Osteocyte (in vitro differentiated cells): Measurements from ENCODE around the gene HIVEP2. TPM values are rescaled to one million over a fixed set of nuclear protein-coding genes. Genes with fewer than 3 reads are reported as not detected.

Experiments
- DNase-seq: peaks from one replicate; pipeline ENCODE4 v3.0.0; 2021; ENCODE audit warnings: mixed read lengths; ENCODE audit not compliant: unreplicated experiment; ENCODE audit errors: extremely low spot score
- H3K27ac Mint-ChIP-seq: one replicate; pipeline ENCODE4 v1.8.0; 2021; ENCODE audit warnings: mild to moderate bottlenecking, mixed read lengths; ENCODE audit not compliant: unreplicated experiment
- H3K27me3 Mint-ChIP-seq: one replicate; pipeline ENCODE4 v1.8.0; 2021; ENCODE audit warnings: mixed read lengths; ENCODE audit not compliant: unreplicated experiment
- H3K36me3 Mint-ChIP-seq: one replicate; pipeline ENCODE4 v1.8.0; 2021; ENCODE audit warnings: mixed read lengths; ENCODE audit not compliant: unreplicated experiment
- H3K4me1 Mint-ChIP-seq: one replicate; pipeline ENCODE4 v1.8.0; 2021; ENCODE audit warnings: mixed read lengths; ENCODE audit not compliant: unreplicated experiment
- H3K4me3 Mint-ChIP-seq: one replicate; pipeline ENCODE4 v1.8.0; 2021; ENCODE audit warnings: mild to moderate bottlenecking, moderate library complexity, mixed read lengths; ENCODE audit not compliant: unreplicated experiment
- H3K9me3 Mint-ChIP-seq: one replicate; pipeline ENCODE4 v1.8.0; 2021; ENCODE audit warnings: mixed read lengths; ENCODE audit not compliant: unreplicated experiment
- CTCF ChIP-seq: fragments of 200-600 bp; sonication (generic); IDR thresholded peaks from 2 replicates; pipeline ENCODE4 v1.5.0; 2021; ENCODE audit warnings: antibody characterized with exemption, mild to moderate bottlenecking, moderate library complexity
- total RNA-seq: library from RNA; stranded (reverse); gene quantifications from 2 replicates; pipeline ENCODE4 v1.2.1, GENCODE V29; 2021

HIVEP2 gene
- total RNA-seq, 1 donor from 2014 or later: 39.2 TPM

DNA sequence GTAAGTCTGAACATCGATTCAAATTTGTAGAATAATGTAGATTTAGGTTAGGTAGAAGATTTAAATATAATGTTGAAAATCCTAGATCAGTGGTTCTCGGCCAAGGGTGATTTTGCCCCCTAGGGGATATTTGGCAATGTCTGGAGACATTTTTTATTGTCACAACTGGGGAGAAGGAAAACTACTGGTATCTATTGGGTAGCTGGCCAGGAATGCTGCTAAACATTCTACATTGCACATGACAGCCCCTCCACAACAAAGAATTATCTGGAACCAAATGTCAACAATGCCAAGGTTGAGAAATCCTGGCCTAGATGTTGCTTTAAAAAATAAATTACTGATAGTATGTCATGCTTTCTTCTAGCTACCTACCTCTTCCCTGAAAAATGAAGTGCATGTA is 76.1 kb downstream of the HIVEP2 start:
- Mint-ChIP-seq H3K27me3 (no peaks in the 10 kb centered on the region), H3K27ac (no peak overlapping the region), H3K4me1 (peaks cover 34% of the 10 kb centered on the region), H3K36me3 (peaks cover 3% of the 10 kb centered on the region), H3K9me3 (no peaks in the 10 kb centered on the region), H3K4me3 (no peak overlapping the region)
- TF ChIP-seq CTCF: no peak
- DNase-seq: no peak

- Mint-ChIP-seq H3K9me3 (no peaks in the 10 kb centered on the region), H3K27ac (no peak overlapping the region), H3K4me1 (peaks cover 31% of the 10 kb centered on the region), H3K27me3 (no peaks in the 10 kb centered on the region), H3K36me3 (no peaks in the 10 kb centered on the region), H3K4me3 (no peak overlapping the region)
- TF ChIP-seq CTCF: no peak
- DNase-seq: no peak
Measured at GRCh38 chr6:142867988-142868812, 76.8 kb downstream of the HIVEP2 start.

- no peak for DNase-seq
- no peaks in the 10 kb centered on the region for H3K9me3 Mint-ChIP-seq
- H3K27ac Mint-ChIP-seq: no peak overlapping the region
- no peak for TF ChIP-seq CTCF
- no peaks in the 10 kb centered on the region for H3K36me3 Mint-ChIP-seq
- H3K27me3 Mint-ChIP-seq: no peaks in the 10 kb centered on the region
- H3K4me1 Mint-ChIP-seq: peaks cover 28% of the 10 kb centered on the region
- H3K4me3 Mint-ChIP-seq: no peak overlapping the region
Measured at GRCh38 chr6:142867355-142867801, 77.6 kb downstream of the HIVEP2 start.

DNA sequence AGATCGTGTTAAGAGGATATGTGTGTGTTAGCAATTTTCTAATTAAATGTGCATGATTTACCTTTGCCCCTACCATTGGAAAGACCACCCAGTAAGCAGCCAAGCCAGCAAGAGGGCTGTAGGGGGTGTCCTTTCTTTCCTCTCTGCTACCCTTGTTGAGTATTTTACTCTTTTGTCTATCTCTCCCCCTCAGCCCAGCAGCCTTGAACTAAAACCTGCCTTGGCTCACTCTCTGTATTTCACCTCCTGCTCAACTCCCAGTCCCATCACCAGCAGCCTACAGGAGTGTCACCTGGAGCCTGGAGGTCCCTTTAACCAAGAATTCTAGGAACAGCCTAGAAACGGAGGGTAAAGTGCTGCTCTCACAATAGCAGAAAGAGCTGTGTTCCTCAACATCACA is 81.0 kb downstream of the HIVEP2 start:
- no peak for DNase-seq
- Mint-ChIP-seq H3K4me3 (no peak overlapping the region), H3K27ac (no peak overlapping the region), H3K27me3 (no peaks in the 10 kb centered on the region), H3K36me3 (no peaks in the 10 kb centered on the region), H3K4me1 (peaks cover 15% of the 10 kb centered on the region), H3K9me3 (no peaks in the 10 kb centered on the region)
- TF ChIP-seq CTCF: no peak

GRCh38 chr6:142861711-142862110 is 83.3 kb downstream of the HIVEP2 start:
- H3K4me1 Mint-ChIP-seq: peaks cover 16% of the 10 kb centered on the region
- no peaks in the 10 kb centered on the region for H3K36me3 Mint-ChIP-seq
- H3K4me3 Mint-ChIP-seq: no peak overlapping the region
- H3K27ac Mint-ChIP-seq: peak overlapping the region; percentile 38
- no peak for TF ChIP-seq CTCF
- no peaks in the 10 kb centered on the region for H3K27me3 Mint-ChIP-seq
- no peaks in the 10 kb centered on the region for H3K9me3 Mint-ChIP-seq
- no peak for DNase-seq
